Measurements from ENCODE around the gene USP13. TPM values are rescaled to one million over a fixed set of nuclear protein-coding genes. Genes with fewer than 3 reads are reported as not detected.
"Not testable (repeated sequence)": the region's sequence is repeated elsewhere in the genome, so short reads cannot be mapped to it uniquely, and the experiment has no call there.

USP13 gene
- total RNA-seq, 6 experiments from 2014 or later, result 6.0 to 11.1 (median 6.9) TPM

DNA sequence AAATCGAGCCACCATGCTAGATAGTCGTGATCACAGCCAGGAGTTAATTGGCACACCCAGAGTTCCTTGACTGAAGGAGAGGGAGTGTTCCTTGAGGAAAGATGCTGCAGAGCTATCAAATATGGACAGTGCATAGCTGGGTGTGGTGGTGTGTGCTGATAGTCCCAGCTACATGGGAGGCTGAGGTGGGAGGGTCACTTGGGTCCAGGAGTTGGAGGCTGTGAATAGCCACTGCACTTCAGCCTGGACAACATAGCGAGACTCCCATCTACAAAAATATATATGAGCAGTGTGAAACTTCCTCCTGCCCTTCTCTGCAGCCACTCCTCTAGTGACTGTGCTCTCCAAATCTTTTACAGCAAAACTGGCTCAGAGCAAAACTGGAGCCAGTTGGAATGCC lies 10.0 kb upstream of the USP13 start:
- H3K36me3 ChIP-seq, result no peaks in the 10 kb centered on the region
- no peaks in the 10 kb centered on the region for H3K27me3 ChIP-seq
- H3K9me3 ChIP-seq, result no peaks in the 10 kb centered on the region
- peak overlapping the region; percentile 35 to 56 (median 46) for H3K4me3 ChIP-seq
- ATAC-seq (peak in 3 of 4 donors; percentile 3 to 7 (median 6)), DNase-seq (no peak)
- intact Hi-C loops (cut with DNase I), result no loop called here
- WGBS (ENCODE audit: insufficient coverage, low coverage, low lambda C conversion rate, missing lambda C conversion rate), result 83% methylated on average over 3 of the region's 3 CpGs
- H3K4me1 ChIP-seq, result peaks cover 0 to 14% (median 5%) of the 10 kb centered on the region in 4 donors
- TF ChIP-seq, protein P1, sequence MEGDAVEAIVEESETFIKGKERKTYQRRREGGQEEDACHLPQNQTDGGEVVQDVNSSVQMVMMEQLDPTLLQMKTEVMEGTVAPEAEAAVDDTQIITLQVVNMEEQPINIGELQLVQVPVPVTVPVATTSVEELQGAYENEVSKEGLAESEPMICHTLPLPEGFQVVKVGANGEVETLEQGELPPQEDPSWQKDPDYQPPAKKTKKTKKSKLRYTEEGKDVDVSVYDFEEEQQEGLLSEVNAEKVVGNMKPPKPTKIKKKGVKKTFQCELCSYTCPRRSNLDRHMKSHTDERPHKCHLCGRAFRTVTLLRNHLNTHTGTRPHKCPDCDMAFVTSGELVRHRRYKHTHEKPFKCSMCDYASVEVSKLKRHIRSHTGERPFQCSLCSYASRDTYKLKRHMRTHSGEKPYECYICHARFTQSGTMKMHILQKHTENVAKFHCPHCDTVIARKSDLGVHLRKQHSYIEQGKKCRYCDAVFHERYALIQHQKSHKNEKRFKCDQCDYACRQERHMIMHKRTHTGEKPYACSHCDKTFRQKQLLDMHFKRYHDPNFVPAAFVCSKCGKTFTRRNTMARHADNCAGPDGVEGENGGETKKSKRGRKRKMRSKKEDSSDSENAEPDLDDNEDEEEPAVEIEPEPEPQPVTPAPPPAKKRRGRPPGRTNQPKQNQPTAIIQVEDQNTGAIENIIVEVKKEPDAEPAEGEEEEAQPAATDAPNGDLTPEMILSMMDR (IDR thresholded peaks at IDR 0.05), result no peak
- no peak for TF ChIP-seq POLR2A (IDR thresholded peaks at IDR 0.05)
- no peak overlapping the region for H3K27ac ChIP-seq

DNA sequence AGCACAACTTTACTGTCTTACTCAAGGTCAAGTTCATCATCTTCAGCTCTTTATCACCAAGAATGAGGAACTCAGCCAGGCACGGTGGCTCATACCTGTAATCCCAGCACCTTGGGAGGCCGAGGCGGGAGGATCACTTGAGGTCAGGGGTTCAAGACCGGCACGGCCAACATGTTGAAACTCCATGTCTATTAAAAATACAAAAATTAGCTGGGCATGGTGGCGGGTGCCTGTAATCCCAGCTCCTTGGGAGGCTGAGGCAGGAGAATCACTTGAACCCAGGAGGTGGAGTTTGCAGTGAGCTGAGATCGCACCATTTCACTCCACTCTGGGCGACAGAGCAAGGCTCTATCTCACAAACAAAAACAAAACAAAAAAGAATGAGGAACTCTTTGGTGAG lies 9.0 kb upstream of the USP13 start:
- H3K27ac ChIP-seq, result peak overlapping the region; percentile 62 to 74 (median 65)
- intact Hi-C loops (cut with DNase I); DNase-seq; H3K36me3 ChIP-seq; H3K9me3 ChIP-seq; H3K27me3 ChIP-seq: not testable (repeated sequence)
- 41% methylated on average over 8 of the region's 8 CpGs for WGBS (ENCODE audit: insufficient coverage, low coverage, low lambda C conversion rate, missing lambda C conversion rate)
- H3K4me3 ChIP-seq, result peak overlapping the region; percentile 35 to 56 (median 46)
- peaks cover 0 to 14% (median 5%) of the 10 kb centered on the region in 4 donors for H3K4me1 ChIP-seq
- ATAC-seq, result peak in 1 of 4 donors; percentile 17

DNA sequence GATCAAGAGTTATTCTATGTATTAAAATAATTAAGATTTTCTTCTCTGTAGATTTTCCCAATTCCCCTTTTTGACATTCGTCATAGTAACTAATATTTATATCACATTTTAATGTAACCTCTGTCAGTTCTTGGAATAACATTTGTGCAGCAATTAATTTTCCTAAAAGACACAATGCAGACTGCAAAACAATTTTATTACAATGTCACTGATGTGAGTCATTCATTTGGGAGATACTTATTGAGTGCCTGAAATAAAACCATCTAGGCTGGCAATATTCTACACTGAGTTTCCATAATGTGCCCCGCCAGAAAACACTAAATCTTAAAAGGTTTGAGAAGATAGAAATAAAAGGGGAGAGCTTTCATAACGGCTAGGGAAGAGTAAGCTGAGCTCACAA lies 6.7 kb upstream of the USP13 start:
- Histone ChIP-seq H3K27ac (no peak overlapping the region), H3K27me3 (no peaks in the 10 kb centered on the region), H3K4me1 (peaks cover 0 to 14% (median 5%) of the 10 kb centered on the region in 4 donors), H3K9me3 (no peaks in the 10 kb centered on the region), H3K36me3 (no peaks in the 10 kb centered on the region), H3K4me3 (no peak overlapping the region)
- no peak for DNase-seq
- intact Hi-C loops (cut with DNase I), result no loop called here
- no peak for ATAC-seq
- TF ChIP-seq, protein P1 (IDR thresholded peaks at IDR 0.05), result no peak
- TF ChIP-seq POLR2A (IDR thresholded peaks at IDR 0.05), result no peak
- WGBS (ENCODE audit: insufficient coverage, low coverage, low lambda C conversion rate, missing lambda C conversion rate), result 90% methylated on average over 3 of the region's 3 CpGs

DNA sequence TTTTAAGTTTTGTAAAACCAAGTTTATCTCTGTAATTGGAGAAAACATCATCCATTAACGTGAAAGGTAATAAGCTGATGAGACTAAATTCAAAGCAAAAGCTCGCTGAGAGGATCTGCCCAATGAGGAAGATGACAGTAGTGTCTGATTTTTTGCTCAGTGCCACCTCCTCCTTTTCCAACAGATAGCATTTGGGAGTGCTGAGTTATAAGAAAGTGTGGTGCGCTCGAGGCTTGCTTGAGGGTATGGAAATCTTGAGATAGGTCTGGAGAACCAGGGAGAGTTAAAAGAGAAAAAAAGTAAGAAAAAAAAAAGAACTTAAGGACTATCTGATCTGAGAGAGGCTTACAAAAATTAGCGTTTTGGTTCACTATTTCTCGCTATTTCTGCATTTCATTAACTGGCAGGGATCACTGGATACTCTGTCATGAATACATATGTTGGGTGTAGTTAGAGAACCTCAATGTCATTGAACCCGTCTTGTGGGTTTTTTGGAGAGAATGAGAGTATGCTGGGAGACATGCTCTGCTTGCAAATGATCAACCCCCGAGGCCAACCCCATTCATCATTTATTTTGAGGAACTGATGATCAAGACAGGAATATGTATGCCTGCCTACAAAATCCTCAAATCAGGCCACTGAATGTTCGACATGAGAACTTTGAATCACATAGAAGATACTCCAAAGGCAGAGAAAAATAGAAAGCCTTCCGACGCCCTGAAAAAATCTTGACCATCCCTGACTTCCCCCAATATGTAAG lies 973 bp upstream of the USP13 start:
- H3K27ac ChIP-seq, result peak overlapping the region in 2 of 3 donors; percentile 78 to 84
- H3K9me3 ChIP-seq, result no peaks in the 10 kb centered on the region
- H3K27me3 ChIP-seq, result no peaks in the 10 kb centered on the region
- no peaks in the 10 kb centered on the region for H3K4me1 ChIP-seq
- 48% methylated on average over 11 of the region's 11 CpGs for WGBS (ENCODE audit: insufficient coverage, low coverage, low lambda C conversion rate, missing lambda C conversion rate)
- DNase-seq, result no peak
- peak overlapping the region; percentile 75 to 90 (median 82) for H3K4me3 ChIP-seq
- no peak for ATAC-seq
- TF ChIP-seq, protein P1 (IDR thresholded peaks at IDR 0.05), result no peak
- no peak for TF ChIP-seq POLR2A (IDR thresholded peaks at IDR 0.05)
- intact Hi-C loops (cut with DNase I), result no loop called here
- H3K36me3 ChIP-seq, result no peaks in the 10 kb centered on the region

DNA sequence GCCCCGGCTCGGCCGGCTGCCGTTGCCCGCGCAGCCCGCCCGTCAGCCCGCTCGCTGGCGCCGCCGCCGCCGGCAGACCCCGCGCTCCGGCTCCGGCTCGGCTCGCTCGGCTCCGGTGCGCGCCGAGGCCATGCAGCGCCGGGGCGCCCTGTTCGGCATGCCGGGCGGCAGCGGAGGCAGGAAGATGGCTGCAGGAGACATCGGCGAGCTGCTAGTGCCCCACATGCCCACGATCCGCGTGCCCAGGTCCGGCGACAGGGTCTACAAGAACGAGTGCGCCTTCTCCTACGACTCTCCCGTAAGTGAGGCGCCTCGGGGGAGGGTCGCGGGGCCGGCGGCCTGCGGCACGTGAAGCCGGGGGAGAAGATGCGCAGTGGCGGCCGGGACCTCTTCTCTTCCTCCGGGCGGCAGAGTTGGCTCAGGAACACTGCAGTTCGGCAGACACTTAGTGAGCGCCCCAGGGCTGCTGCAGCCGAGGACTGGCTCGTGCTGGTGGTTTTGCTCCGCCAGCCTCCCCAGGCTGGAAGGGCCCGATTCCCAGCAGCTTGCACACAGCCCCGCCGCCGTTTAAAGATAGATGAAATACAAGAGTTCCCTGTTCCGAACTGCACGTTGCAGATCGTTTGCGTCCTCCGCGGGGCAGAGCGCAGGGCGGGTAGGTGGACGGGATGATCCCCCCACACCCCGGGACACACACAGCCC lies 407 bp downstream of the USP13 start:
- DNase-seq (peak; percentile 82 to 86 (median 84)), ATAC-seq (peak; percentile 82 to 90 (median 86))
- no peaks in the 10 kb centered on the region for H3K36me3 ChIP-seq
- H3K9me3 ChIP-seq, result no peaks in the 10 kb centered on the region
- peak overlapping the region; percentile 75 to 86 (median 84) for H3K27ac ChIP-seq
- peak; percentile 62 for TF ChIP-seq POLR2A (IDR thresholded peaks at IDR 0.05)
- TF ChIP-seq, protein P1 (IDR thresholded peaks at IDR 0.05), result peak in 1 of 4 donors; percentile 16
- H3K4me1 ChIP-seq, result no peaks in the 10 kb centered on the region
- no peaks in the 10 kb centered on the region for H3K27me3 ChIP-seq
- H3K4me3 ChIP-seq, result peak overlapping the region; percentile 75 to 90 (median 82)
- WGBS (ENCODE audit: insufficient coverage, low coverage, low lambda C conversion rate, missing lambda C conversion rate), result 0% methylated on average over 10 of the region's 77 CpGs
- intact Hi-C loops (cut with DNase I), result no loop called here

All from right lobe of liver (tissue), 6 donors.